Measurements from ENCODE around the gene BAZ2B. TPM values are rescaled to one million over a fixed set of nuclear protein-coding genes. Genes with fewer than 3 reads are reported as not detected.

BAZ2B gene
- total and polyA plus RNA-seq, 2 of the 13 experiments (the other 11 are each of a cell fraction or from before 2014, with no cell fraction given): 14.0 to 15.1 TPM

DNA sequence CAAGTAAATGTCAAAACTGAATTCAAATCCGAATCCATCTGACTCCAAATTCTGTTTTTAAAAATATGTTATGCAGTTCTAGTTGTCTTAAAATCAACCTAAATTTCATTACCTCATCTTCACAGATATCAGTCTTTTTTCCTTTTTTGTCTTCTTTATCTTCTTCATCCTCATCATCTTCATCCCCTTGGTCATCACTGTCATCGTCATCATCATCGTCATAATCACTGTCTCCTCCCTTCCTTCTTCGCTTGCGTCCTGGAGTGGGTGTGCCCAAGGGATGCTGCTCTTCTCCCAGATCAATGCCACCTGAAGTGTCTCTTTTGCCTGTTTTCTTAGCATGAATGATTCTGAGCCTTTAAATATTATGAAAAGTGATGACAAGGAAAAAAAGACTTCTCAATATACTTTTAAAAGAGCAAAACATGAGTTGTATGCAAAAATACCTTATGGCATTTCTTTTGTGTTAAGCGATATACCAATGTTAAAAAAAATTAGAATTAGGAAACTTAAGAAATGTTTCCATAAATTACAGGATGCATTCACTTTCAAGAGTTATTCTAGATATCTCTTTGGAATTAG lies 233.8 kb downstream of the BAZ2B start:
- DNase-seq (ENCODE audit: low spot score): no peak
- Histone ChIP-seq H3K9ac (ENCODE audit: insufficient read depth, low read depth, low read length) (no peak overlapping the region), H3K4me3 (replicated peaks in 1 of 3; ENCODE audit: insufficient read depth in 1 of 3, low read depth in 2 of 3, low read length in 3 of 3) (no peak overlapping the region), H4K20me1 (ENCODE audit: insufficient read depth, low read length) (no peaks in the 10 kb centered on the region), H3K4me1 (ENCODE audit: insufficient read depth, low read length) (peaks cover 29% of the 10 kb centered on the region), H3K4me2 (ENCODE audit: low read depth, low read length) (no peak overlapping the region), H3K79me2 (ENCODE audit: insufficient read depth, low read length) (no peaks in the 10 kb centered on the region), H3K27me3 (ENCODE audit: control insufficient read depth in 1 of 2, insufficient read depth in 2 of 2, low read length in 2 of 2) (no peaks in the 10 kb centered on the region), H2AFZ (ENCODE audit: low read length) (no peak overlapping the region), H3K27ac (ENCODE audit: extremely low read length, insufficient read depth, low read length) (no peak overlapping the region), H3K9me3 (ENCODE audit: low read length) (no peaks in the 10 kb centered on the region), H3K36me3 (replicated peaks in 1 of 2; ENCODE audit: control insufficient read depth in 1 of 2, insufficient read depth in 2 of 2, low read length in 2 of 2) (no peaks in the 10 kb centered on the region; a peak in 1 of 5 replicates)
- ATAC-seq: no peak
- TF ChIP-seq MAFF (IDR thresholded peaks at IDR 0.05; ENCODE audit: low read depth, low read length) (peak; percentile 58), THAP11 (CRISPR knock-in tag; IDR thresholded peaks at IDR 0.05) (no peak), CREB1 (IDR thresholded peaks at IDR 0.05) (peak; percentile 59), CREB1 (CRISPR knock-in tag; IDR thresholded peaks at IDR 0.05) (no peak), PHF8 (CRISPR knock-in tag; IDR thresholded peaks at IDR 0.05) (no peak), ZNF263 (CRISPR knock-in tag; IDR thresholded peaks at IDR 0.05) (no peak), MAFK (conservative IDR thresholded peaks at IDR 0.05 in 1 of 2, IDR thresholded peaks at IDR 0.05 in 1 of 2; ENCODE audit: low read length in 2 of 2) (peak; percentile 41 to 76)
- TF ChIP-seq, protein P1, sequence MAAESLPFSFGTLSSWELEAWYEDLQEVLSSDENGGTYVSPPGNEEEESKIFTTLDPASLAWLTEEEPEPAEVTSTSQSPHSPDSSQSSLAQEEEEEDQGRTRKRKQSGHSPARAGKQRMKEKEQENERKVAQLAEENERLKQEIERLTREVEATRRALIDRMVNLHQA (CRISPR knock-in tag; IDR thresholded peaks at IDR 0.05): no peak
- TF ChIP-seq, protein P2, sequence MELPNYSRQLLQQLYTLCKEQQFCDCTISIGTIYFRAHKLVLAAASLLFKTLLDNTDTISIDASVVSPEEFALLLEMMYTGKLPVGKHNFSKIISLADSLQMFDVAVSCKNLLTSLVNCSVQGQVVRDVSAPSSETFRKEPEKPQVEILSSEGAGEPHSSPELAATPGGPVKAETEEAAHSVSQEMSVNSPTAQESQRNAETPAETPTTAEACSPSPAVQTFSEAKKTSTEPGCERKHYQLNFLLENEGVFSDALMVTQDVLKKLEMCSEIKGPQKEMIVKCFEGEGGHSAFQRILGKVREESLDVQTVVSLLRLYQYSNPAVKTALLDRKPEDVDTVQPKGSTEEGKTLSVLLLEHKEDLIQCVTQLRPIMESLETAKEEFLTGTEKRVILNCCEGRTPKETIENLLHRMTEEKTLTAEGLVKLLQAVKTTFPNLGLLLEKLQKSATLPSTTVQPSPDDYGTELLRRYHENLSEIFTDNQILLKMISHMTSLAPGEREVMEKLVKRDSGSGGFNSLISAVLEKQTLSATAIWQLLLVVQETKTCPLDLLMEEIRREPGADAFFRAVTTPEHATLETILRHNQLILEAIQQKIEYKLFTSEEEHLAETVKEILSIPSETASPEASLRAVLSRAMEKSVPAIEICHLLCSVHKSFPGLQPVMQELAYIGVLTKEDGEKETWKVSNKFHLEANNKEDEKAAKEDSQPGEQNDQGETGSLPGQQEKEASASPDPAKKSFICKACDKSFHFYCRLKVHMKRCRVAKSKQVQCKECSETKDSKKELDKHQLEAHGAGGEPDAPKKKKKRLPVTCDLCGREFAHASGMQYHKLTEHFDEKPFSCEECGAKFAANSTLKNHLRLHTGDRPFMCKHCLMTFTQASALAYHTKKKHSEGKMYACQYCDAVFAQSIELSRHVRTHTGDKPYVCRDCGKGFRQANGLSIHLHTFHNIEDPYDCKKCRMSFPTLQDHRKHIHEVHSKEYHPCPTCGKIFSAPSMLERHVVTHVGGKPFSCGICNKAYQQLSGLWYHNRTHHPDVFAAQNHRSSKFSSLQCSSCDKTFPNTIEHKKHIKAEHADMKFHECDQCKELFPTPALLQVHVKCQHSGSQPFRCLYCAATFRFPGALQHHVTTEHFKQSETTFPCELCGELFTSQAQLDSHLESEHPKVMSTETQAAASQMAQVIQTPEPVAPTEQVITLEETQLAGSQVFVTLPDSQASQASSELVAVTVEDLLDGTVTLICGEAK (IDR thresholded peaks at IDR 0.05): no peak
- TF ChIP-seq, protein P2 (CRISPR knock-in tag; IDR thresholded peaks at IDR 0.05): no peak
- TF ChIP-seq, protein P3, sequence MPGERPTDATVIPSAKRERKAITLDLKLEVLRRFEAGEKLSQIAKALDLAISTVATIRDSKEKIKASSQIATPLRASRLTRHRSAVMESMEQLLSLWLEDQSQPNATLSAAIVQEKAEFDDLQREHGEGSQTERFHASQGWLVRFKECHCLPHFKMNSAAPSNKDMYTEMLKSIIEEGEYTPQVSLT (CRISPR knock-in tag; IDR thresholded peaks at IDR 0.05; ENCODE audit: borderline replicate concordance, low read depth): no peak
- no TSS peak for BruUV-seq (replicated peaks)
- FAIRE-seq: no peak
- WGBS (ENCODE audit: low lambda C conversion rate): 96% methylated on average over 6 of the region's 6 CpGs
- CTCF ChIA-PET (ENCODE audit: low intra/inter-chr PET ratio, low total read pairs): no interaction called here
- intact Hi-C loops (cut with micrococcal nuclease; ENCODE audit: unreplicated experiment): loop anchor here (10.0 kb wide), 1 partner anchor 332 kb away; the partner anchor contains the start of gene MARCHF7
- POLR2A ChIA-PET: no interaction called here
- in situ Hi-C loops (cut with HindIII; ENCODE audit: extremely low pct_ligation_motif_present, low pct_unique_long_range_greater_than_20kb): no loop called here
